Osteocyte (in vitro differentiated cells): ENCODE measurements around the gene ELANE. TPM values are rescaled to one million over a fixed set of nuclear protein-coding genes. Genes with fewer than 3 reads are reported as not detected.
"Not testable (repeated sequence)": the region's sequence is repeated elsewhere in the genome, so short reads cannot be mapped to it uniquely, and the experiment has no call there.

Experiments
- DNase-seq: peaks from one replicate; pipeline ENCODE4 v3.0.0; 2021; ENCODE audit warnings: mixed read lengths; ENCODE audit not compliant: unreplicated experiment; ENCODE audit errors: extremely low spot score
- H3K27ac Mint-ChIP-seq: one replicate; pipeline ENCODE4 v1.8.0; 2021; ENCODE audit warnings: mild to moderate bottlenecking, mixed read lengths; ENCODE audit not compliant: unreplicated experiment
- H3K27me3 Mint-ChIP-seq: one replicate; pipeline ENCODE4 v1.8.0; 2021; ENCODE audit warnings: mixed read lengths; ENCODE audit not compliant: unreplicated experiment
- H3K36me3 Mint-ChIP-seq: one replicate; pipeline ENCODE4 v1.8.0; 2021; ENCODE audit warnings: mixed read lengths; ENCODE audit not compliant: unreplicated experiment
- H3K4me1 Mint-ChIP-seq: one replicate; pipeline ENCODE4 v1.8.0; 2021; ENCODE audit warnings: mixed read lengths; ENCODE audit not compliant: unreplicated experiment
- H3K4me3 Mint-ChIP-seq: one replicate; pipeline ENCODE4 v1.8.0; 2021; ENCODE audit warnings: mild to moderate bottlenecking, moderate library complexity, mixed read lengths; ENCODE audit not compliant: unreplicated experiment
- H3K9me3 Mint-ChIP-seq: one replicate; pipeline ENCODE4 v1.8.0; 2021; ENCODE audit warnings: mixed read lengths; ENCODE audit not compliant: unreplicated experiment
- total RNA-seq: library from RNA; stranded (reverse); gene quantifications from 2 replicates; pipeline ENCODE4 v1.2.1, GENCODE V29; 2021
- TF ChIP-seq, protein P1 (sequence below): fragments of 200-600 bp; sonication (generic); IDR thresholded peaks from 2 replicates; pipeline ENCODE4 v1.5.0; 2021; ENCODE audit warnings: antibody characterized with exemption, mild to moderate bottlenecking, moderate library complexity

Gene ELANE
- total RNA-seq, 1 donor from 2014 or later, result 1.2 TPM

DNA sequence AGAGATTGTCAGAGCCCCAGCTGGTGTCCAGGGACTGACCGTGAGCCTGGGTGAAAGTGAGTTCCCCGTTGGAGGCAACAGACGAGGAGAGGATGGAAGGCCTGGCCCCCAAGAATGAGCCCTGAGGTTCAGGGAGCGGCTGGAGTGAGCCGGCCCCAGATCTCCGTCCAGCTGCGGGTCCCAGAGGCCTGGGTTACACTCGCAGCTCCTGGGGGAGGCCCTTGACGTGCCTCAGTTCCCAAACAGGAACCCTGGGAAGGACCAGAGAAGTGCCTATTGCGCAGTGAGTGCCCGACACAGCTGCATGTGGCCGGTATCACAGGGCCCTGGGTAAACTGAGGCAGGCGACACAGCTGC lies 1.1 kb upstream of the ELANE start:
- DNase-seq, result no peak
- Mint-ChIP-seq H3K4me1 (peaks cover 22% of the 10 kb centered on the region), H3K27me3 (no peaks in the 10 kb centered on the region), H3K36me3 (no peaks in the 10 kb centered on the region), H3K9me3 (no peaks in the 10 kb centered on the region), H3K4me3 (no peak overlapping the region), H3K27ac (peak overlapping the region; percentile 90)
- TF ChIP-seq, protein P1, sequence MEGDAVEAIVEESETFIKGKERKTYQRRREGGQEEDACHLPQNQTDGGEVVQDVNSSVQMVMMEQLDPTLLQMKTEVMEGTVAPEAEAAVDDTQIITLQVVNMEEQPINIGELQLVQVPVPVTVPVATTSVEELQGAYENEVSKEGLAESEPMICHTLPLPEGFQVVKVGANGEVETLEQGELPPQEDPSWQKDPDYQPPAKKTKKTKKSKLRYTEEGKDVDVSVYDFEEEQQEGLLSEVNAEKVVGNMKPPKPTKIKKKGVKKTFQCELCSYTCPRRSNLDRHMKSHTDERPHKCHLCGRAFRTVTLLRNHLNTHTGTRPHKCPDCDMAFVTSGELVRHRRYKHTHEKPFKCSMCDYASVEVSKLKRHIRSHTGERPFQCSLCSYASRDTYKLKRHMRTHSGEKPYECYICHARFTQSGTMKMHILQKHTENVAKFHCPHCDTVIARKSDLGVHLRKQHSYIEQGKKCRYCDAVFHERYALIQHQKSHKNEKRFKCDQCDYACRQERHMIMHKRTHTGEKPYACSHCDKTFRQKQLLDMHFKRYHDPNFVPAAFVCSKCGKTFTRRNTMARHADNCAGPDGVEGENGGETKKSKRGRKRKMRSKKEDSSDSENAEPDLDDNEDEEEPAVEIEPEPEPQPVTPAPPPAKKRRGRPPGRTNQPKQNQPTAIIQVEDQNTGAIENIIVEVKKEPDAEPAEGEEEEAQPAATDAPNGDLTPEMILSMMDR, result no peak

DNA sequence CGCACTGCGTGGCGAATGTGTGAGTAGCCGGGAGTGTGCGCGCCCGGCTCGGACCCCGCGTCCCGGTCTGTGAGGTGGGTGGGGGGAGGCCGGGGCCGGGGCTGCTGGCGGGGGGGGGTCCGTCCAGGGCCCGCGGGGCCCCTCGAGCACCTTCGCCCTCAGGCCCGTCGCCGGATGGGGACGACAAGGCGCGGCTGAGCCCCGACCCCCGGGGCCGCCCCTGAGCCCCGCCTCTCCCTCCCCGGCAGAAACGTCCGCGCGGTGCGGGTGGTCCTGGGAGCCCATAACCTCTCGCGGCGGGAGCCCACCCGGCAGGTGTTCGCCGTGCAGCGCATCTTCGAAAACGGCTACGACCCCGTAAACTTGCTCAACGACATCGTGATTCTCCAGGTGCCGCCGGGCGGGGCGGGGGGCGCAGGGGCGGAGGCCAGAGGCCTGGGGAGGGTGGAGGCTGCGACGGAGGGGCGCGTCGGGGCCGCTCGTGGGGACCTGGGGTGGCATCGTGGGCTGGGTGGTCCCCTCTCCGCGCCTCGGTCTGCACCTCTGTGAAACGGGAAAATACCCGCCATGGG lies 997 bp downstream of the ELANE start:
- no peak overlapping the region for H3K27ac Mint-ChIP-seq
- no peaks in the 10 kb centered on the region for H3K9me3 Mint-ChIP-seq
- H3K4me1 Mint-ChIP-seq, result peaks cover 19% of the 10 kb centered on the region
- no peak overlapping the region for H3K4me3 Mint-ChIP-seq
- no peak for DNase-seq
- TF ChIP-seq, protein P1, result no peak
- no peaks in the 10 kb centered on the region for H3K36me3 Mint-ChIP-seq
- no peaks in the 10 kb centered on the region for H3K27me3 Mint-ChIP-seq

DNA sequence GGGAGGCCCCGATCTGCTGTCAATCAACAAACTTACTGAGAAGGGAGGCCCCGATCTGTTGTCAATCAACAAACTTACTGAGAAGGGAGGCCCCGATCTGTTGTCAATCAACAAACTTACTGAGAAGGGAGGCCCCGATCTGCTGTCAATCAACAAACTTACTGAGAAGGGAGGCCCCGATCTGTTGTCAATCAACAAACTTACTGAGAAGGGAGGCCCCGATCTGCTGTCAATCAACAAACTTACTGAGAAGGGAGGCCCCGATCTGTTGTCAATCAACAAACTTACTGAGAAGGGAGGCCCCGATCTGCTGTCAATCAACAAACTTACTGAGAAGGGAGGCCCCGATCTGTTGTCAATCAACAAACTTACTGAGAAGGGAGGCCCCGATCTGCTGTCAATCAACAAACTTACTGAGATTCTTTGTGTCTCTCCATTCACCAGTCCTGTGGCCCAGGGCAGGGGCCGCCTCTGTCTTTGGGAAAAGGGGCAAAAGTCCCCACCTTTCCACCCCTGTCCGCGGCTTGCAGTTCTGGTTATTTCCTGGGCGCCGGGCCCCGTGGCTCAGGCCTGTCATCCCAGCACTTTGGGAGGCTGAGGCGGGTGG lies 1.6 kb downstream of the ELANE start:
- not testable (repeated sequence) for H3K27ac Mint-ChIP-seq, H3K4me3 Mint-ChIP-seq, H3K36me3 Mint-ChIP-seq, DNase-seq, H3K9me3 Mint-ChIP-seq, H3K27me3 Mint-ChIP-seq
- peaks cover 19% of the 10 kb centered on the region for H3K4me1 Mint-ChIP-seq

DNA sequence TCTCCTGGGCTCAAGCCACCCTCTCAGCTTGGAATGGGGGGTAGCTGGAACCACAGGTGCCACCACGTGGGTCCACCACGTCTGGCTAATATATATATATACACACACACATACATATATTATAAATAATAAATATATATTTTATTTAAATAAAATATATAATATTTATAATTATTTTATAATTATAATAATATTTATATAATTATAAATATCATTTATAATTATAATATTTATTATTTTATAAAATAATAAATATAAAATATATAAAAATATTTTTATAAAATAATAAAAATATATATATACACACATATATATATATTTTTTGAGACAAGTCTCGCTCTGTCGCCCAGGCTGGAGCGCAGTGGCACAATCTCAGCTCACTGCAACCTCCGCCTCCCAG lies 2.4 kb downstream of the ELANE start:
- no peaks in the 10 kb centered on the region for H3K27me3 Mint-ChIP-seq
- H3K4me3 Mint-ChIP-seq, result no peak overlapping the region
- no peaks in the 10 kb centered on the region for H3K36me3 Mint-ChIP-seq
- no peak for DNase-seq
- no peaks in the 10 kb centered on the region for H3K9me3 Mint-ChIP-seq
- no peak overlapping the region for H3K27ac Mint-ChIP-seq
- TF ChIP-seq, protein P1, result no peak
- peaks cover 18% of the 10 kb centered on the region for H3K4me1 Mint-ChIP-seq

DNA sequence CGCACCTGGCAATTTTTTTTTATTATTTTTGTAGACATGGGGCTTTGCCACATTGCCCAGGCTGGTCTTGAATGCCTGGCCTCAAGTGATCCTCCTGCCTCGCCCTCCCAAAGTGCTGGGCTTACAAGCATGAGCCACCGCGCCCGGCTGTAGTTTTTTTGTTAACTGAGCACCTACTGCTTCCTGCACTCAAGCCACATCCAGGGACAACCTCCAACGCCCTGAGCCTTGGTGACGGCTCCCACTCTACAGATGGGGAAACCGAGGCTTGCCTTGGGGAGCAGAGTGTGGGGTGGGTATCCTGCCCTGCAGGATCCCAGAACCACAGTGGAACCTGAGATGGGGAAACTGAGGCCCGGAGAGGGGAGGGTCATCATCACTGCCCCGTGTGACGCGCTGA lies 3.0 kb downstream of the ELANE start:
- no peaks in the 10 kb centered on the region for H3K9me3 Mint-ChIP-seq
- TF ChIP-seq, protein P1, result no peak
- no peaks in the 10 kb centered on the region for H3K36me3 Mint-ChIP-seq
- DNase-seq, result no peak
- peaks cover 24% of the 10 kb centered on the region for H3K4me1 Mint-ChIP-seq
- H3K4me3 Mint-ChIP-seq, result no peak overlapping the region
- H3K27ac Mint-ChIP-seq, result no peak overlapping the region
- H3K27me3 Mint-ChIP-seq, result no peaks in the 10 kb centered on the region
